ENCODE data around the gene EDAR. TPM values are rescaled to one million over a fixed set of nuclear protein-coding genes. Genes with fewer than 3 reads are reported as not detected.

Gene EDAR
- polyA plus RNA-seq, 1 donor (not counting 4 experiments of a cell fraction or from before 2014, with no cell fraction given), result 0.21 TPM

- TF ChIP-seq, protein P1, sequence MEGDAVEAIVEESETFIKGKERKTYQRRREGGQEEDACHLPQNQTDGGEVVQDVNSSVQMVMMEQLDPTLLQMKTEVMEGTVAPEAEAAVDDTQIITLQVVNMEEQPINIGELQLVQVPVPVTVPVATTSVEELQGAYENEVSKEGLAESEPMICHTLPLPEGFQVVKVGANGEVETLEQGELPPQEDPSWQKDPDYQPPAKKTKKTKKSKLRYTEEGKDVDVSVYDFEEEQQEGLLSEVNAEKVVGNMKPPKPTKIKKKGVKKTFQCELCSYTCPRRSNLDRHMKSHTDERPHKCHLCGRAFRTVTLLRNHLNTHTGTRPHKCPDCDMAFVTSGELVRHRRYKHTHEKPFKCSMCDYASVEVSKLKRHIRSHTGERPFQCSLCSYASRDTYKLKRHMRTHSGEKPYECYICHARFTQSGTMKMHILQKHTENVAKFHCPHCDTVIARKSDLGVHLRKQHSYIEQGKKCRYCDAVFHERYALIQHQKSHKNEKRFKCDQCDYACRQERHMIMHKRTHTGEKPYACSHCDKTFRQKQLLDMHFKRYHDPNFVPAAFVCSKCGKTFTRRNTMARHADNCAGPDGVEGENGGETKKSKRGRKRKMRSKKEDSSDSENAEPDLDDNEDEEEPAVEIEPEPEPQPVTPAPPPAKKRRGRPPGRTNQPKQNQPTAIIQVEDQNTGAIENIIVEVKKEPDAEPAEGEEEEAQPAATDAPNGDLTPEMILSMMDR (optimal IDR thresholded peaks at IDR 0.05 in 1 of 3, IDR thresholded peaks at IDR 0.05 in 1 of 3, conservative IDR thresholded peaks at IDR 0.05 in 1 of 3; ENCODE audit: extremely low read depth in 1 of 3, insufficient read depth in 2 of 3, low read length in 3 of 3), result no peak
- TF ChIP-seq EZH2 (IDR thresholded peaks at IDR 0.05; ENCODE audit: low read length), result no peak
- Histone ChIP-seq H4K20me1 (ENCODE audit: control insufficient read depth, extremely low read depth, insufficient read depth, low read length) (no peaks in the 10 kb centered on the region), H3K4me3 (ENCODE audit: control insufficient read depth in 2 of 3, extremely low read depth in 1 of 3, insufficient read depth in 2 of 3, low read depth in 1 of 3, low read length in 3 of 3) (no peak overlapping the region), H3K27ac (ENCODE audit: control insufficient read depth, insufficient read depth, low read length) (no peak overlapping the region), H3K36me3 (ENCODE audit: control insufficient read depth in 2 of 2, extremely low read depth in 1 of 2, insufficient read depth in 2 of 2, low read length in 2 of 2) (no peaks in the 10 kb centered on the region), H3K4me1 (ENCODE audit: control insufficient read depth, extremely low read depth, insufficient read depth, low read length) (peaks cover 24% of the 10 kb centered on the region), H3K9me3 (ENCODE audit: control insufficient read depth, low read depth, low read length) (no peaks in the 10 kb centered on the region), H3K27me3 (ENCODE audit: control insufficient read depth, extremely low read depth, insufficient read depth, low read length) (peaks cover 8% of the 10 kb centered on the region), H3K79me2 (ENCODE audit: control insufficient read depth, insufficient read depth, low read length) (no peaks in the 10 kb centered on the region), H3K4me2 (ENCODE audit: control insufficient read depth, extremely low read depth, insufficient read depth, low read depth, low read length) (no peak overlapping the region), H3K9me1 (ENCODE audit: control insufficient read depth, extremely low read depth, insufficient read depth, low read length) (no peaks in the 10 kb centered on the region), H2AFZ (ENCODE audit: control insufficient read depth, low read length) (no peak overlapping the region), H3K9ac (ENCODE audit: control insufficient read depth, extremely low read depth, insufficient read depth, low read length) (no peak overlapping the region)
- DNase-seq (ENCODE audit: low read depth, low spot score), result no peak
- no peak for FAIRE-seq
- dilution Hi-C loops (cut with MboI; ENCODE audit: extremely low pct_ligation_motif_present, low sequenced_read_pairs), result no loop called here
Measured at GRCh38 chr2:108970369-108970768, 18.7 kb downstream of the EDAR start.

DNA sequence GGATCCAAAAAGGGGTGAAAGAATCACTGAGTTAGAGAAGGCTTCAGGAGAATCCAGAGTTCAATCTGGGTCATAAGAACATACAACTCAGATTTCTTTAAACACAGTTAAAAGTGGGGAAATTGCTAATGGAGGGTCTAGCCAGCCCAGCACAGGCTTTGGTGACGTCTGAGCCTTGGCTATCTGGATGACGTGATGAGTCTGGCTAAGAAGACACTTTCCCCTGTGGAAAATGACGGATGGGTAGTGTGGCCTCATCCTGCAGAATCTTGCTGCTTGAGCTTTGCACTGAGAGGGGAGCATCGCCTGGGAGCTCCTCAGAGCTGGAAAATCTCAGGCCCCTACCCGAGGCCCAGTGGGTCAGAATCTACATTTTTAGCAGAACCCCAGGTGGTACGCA, 19.2 kb downstream of the EDAR start:
- Histone ChIP-seq H3K79me2 (ENCODE audit: control insufficient read depth, insufficient read depth, low read length) (no peaks in the 10 kb centered on the region), H3K27me3 (ENCODE audit: control insufficient read depth, extremely low read depth, insufficient read depth, low read length) (peaks cover 3% of the 10 kb centered on the region), H3K9me1 (ENCODE audit: control insufficient read depth, extremely low read depth, insufficient read depth, low read length) (no peaks in the 10 kb centered on the region), H3K4me2 (ENCODE audit: control insufficient read depth, extremely low read depth, insufficient read depth, low read depth, low read length) (no peak overlapping the region), H3K9ac (ENCODE audit: control insufficient read depth, extremely low read depth, insufficient read depth, low read length) (no peak overlapping the region), H3K27ac (ENCODE audit: control insufficient read depth, insufficient read depth, low read length) (no peak overlapping the region), H4K20me1 (ENCODE audit: control insufficient read depth, extremely low read depth, insufficient read depth, low read length) (no peaks in the 10 kb centered on the region), H3K4me1 (ENCODE audit: control insufficient read depth, extremely low read depth, insufficient read depth, low read length) (peaks cover 24% of the 10 kb centered on the region), H3K4me3 (ENCODE audit: control insufficient read depth in 2 of 3, extremely low read depth in 1 of 3, insufficient read depth in 2 of 3, low read depth in 1 of 3, low read length in 3 of 3) (no peak overlapping the region), H2AFZ (ENCODE audit: control insufficient read depth, low read length) (no peak overlapping the region), H3K9me3 (ENCODE audit: control insufficient read depth, low read depth, low read length) (no peaks in the 10 kb centered on the region), H3K36me3 (ENCODE audit: control insufficient read depth in 2 of 2, extremely low read depth in 1 of 2, insufficient read depth in 2 of 2, low read length in 2 of 2) (no peaks in the 10 kb centered on the region)
- dilution Hi-C loops (cut with MboI; ENCODE audit: extremely low pct_ligation_motif_present, low sequenced_read_pairs), result no loop called here
- DNase-seq (ENCODE audit: low read depth, low spot score), result no peak
- TF ChIP-seq EZH2 (IDR thresholded peaks at IDR 0.05; ENCODE audit: low read length), result no peak
- TF ChIP-seq, protein P1 (optimal IDR thresholded peaks at IDR 0.05 in 1 of 3, IDR thresholded peaks at IDR 0.05 in 1 of 3, conservative IDR thresholded peaks at IDR 0.05 in 1 of 3; ENCODE audit: extremely low read depth in 1 of 3, insufficient read depth in 2 of 3, low read length in 3 of 3), result no peak
- FAIRE-seq, result no peak
